ENCODE results near the gene ESF1. TPM values are rescaled to one million over a fixed set of nuclear protein-coding genes. Genes with fewer than 3 reads are reported as not detected.

ESF1 gene
- total and polyA plus RNA-seq, 4 donors: 3.5 to 7.3 (median 5.7) TPM

DNA sequence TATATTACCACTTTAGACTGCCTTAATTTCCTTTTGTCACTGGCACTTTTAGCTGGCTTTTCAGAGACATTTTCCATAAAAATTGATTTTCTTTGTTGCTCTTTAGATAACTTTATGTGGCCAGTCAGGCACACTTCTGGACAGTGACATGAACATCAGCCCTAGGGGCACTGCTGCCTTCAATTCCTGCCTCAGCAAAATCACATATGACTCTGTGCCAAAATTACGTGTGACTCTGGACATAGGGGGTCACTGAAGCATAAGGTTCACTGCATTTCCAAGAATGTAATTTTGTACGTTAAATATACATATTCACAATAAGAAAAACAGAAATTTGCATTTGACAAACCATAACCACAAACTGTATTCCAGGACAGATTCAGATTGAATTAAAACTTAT, 66.5 kb downstream of the ESF1 start (continued):
- TF ChIP-seq FOXA1 (IDR thresholded peaks at IDR 0.05) (no peak), HNF4A (conservative IDR thresholded peaks at IDR 0.05) (no peak), RXRA (IDR thresholded peaks at IDR 0.05) (no peak), SP1 (IDR thresholded peaks at IDR 0.05) (no peak)
- TF ChIP-seq, protein P1, sequence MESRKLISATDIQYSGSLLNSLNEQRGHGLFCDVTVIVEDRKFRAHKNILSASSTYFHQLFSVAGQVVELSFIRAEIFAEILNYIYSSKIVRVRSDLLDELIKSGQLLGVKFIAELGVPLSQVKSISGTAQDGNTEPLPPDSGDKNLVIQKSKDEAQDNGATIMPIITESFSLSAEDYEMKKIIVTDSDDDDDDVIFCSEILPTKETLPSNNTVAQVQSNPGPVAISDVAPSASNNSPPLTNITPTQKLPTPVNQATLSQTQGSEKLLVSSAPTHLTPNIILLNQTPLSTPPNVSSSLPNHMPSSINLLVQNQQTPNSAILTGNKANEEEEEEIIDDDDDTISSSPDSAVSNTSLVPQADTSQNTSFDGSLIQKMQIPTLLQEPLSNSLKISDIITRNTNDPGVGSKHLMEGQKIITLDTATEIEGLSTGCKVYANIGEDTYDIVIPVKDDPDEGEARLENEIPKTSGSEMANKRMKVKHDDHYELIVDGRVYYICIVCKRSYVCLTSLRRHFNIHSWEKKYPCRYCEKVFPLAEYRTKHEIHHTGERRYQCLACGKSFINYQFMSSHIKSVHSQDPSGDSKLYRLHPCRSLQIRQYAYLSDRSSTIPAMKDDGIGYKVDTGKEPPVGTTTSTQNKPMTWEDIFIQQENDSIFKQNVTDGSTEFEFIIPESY (IDR thresholded peaks at IDR 0.05): no peak

DNA sequence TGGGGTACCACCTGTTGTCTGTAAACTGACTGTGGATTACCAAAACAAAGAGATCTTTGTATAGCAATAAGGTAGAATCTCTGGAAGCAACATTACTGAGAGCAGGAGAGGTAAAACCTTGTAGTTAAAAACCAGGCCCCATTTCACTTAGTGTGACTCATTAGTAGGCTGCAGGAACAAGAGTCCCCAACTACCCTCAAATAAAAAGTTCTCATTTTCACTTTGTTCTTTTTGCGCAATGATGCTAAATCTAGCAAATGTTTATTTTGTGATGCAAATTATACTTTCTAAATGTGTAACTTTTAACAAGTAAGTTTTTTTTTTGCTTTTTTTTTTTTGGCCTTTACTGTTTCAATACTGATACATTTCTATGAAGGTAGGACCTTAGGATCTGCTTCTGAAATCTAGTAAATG, 67.1 kb downstream of the ESF1 start:
- WGBS: 93% methylated on average over 1 of the region's 1 CpG
- TF ChIP-seq RXRA (IDR thresholded peaks at IDR 0.05) (no peak), TAF1 (conservative IDR thresholded peaks at IDR 0.05) (no peak), YY1 (IDR thresholded peaks at IDR 0.05) (no peak), NR2F2 (IDR thresholded peaks at IDR 0.05) (no peak), JUND (IDR thresholded peaks at IDR 0.05) (no peak), HNF4A (conservative IDR thresholded peaks at IDR 0.05) (no peak), FOXA1 (IDR thresholded peaks at IDR 0.05) (no peak), GABPA (IDR thresholded peaks at IDR 0.05 in 1 of 2, conservative IDR thresholded peaks at IDR 0.05 in 1 of 2) (no peak), EGR1 (IDR thresholded peaks at IDR 0.05; ENCODE audit: low read depth in 2 of 2) (no peak), HNF4G (IDR thresholded peaks at IDR 0.05) (no peak)
- TF ChIP-seq, protein P1 (IDR thresholded peaks at IDR 0.05): no peak
- TF ChIP-seq, protein P2, sequence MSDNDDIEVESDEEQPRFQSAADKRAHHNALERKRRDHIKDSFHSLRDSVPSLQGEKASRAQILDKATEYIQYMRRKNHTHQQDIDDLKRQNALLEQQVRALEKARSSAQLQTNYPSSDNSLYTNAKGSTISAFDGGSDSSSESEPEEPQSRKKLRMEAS (IDR thresholded peaks at IDR 0.05): no peak
- TF ChIP-seq, protein P3, sequence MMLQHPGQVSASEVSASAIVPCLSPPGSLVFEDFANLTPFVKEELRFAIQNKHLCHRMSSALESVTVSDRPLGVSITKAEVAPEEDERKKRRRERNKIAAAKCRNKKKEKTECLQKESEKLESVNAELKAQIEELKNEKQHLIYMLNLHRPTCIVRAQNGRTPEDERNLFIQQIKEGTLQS (IDR thresholded peaks at IDR 0.05): no peak
- no peak overlapping the region for H3K27ac ChIP-seq (ENCODE audit: low read depth in 1 of 2, low read length in 2 of 2)
- no peaks in the 10 kb centered on the region for H3K27me3 ChIP-seq (ENCODE audit: control insufficient read depth in 4 of 4, insufficient read depth in 4 of 4, low read length in 3 of 4)
- DNase-seq (ENCODE audit: low spot score): no peak
- no peak overlapping the region for H3K9ac ChIP-seq (ENCODE audit: low read depth in 1 of 2, low read length in 2 of 2)
- no peaks in the 10 kb centered on the region for H3K4me1 ChIP-seq (ENCODE audit: control insufficient read depth in 4 of 4, insufficient read depth in 4 of 4, low read length in 3 of 4)
- no peak overlapping the region for H3K4me3 ChIP-seq (ENCODE audit: low read depth in 1 of 3, low read length in 3 of 3)
- H3K9me3 ChIP-seq (ENCODE audit: control insufficient read depth in 4 of 4, low read length in 3 of 4): no peaks in the 10 kb centered on the region
- H3K36me3 ChIP-seq (ENCODE audit: control insufficient read depth in 4 of 4, insufficient read depth in 3 of 4, low read depth in 1 of 4, low read length in 3 of 4): peaks cover 5 to 15% (median 10%) of the 10 kb centered on the region in 4 donors

DNA sequence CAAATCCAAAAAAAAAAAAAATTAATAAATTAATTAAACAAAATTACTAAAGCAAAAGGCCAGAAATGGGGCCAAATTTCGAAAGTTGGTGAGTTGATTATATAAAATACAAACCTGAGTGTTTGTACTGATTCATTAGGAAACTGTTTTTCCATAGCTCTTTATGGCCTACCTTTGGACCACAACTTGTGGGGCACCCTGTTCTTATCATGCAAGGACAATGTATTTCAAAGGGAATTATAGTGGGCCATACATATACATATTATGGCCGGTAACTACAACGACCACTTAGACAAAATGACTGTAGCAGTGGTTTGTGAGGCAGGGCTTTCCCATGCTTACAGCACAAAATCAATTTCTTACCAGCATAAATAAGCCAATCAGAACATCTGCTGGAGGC, 69.5 kb downstream of the ESF1 start:
- Histone ChIP-seq H3K36me3 (ENCODE audit: control insufficient read depth in 4 of 4, insufficient read depth in 3 of 4, low read depth in 1 of 4, low read length in 3 of 4) (peaks cover 5 to 13% (median 10%) of the 10 kb centered on the region in 4 donors), H3K9ac (ENCODE audit: low read depth in 1 of 2, low read length in 2 of 2) (no peak overlapping the region), H3K27me3 (ENCODE audit: control insufficient read depth in 4 of 4, insufficient read depth in 4 of 4, low read length in 3 of 4) (no peaks in the 10 kb centered on the region), H3K4me1 (ENCODE audit: control insufficient read depth in 4 of 4, insufficient read depth in 4 of 4, low read length in 3 of 4) (no peaks in the 10 kb centered on the region), H3K27ac (ENCODE audit: low read depth in 1 of 2, low read length in 2 of 2) (no peak overlapping the region), H3K4me3 (ENCODE audit: low read depth in 1 of 3, low read length in 3 of 3) (no peak overlapping the region), H3K9me3 (ENCODE audit: control insufficient read depth in 4 of 4, low read length in 3 of 4) (peaks cover 0 to 7% (median 2%) of the 10 kb centered on the region in 4 donors)
- no peak for DNase-seq (ENCODE audit: low spot score)
- WGBS: 94% methylated on average over 3 of the region's 3 CpGs
- TF ChIP-seq HNF4A (conservative IDR thresholded peaks at IDR 0.05) (no peak), SP1 (IDR thresholded peaks at IDR 0.05) (no peak), HNF4G (IDR thresholded peaks at IDR 0.05) (no peak), YY1 (IDR thresholded peaks at IDR 0.05) (no peak), GABPA (IDR thresholded peaks at IDR 0.05 in 1 of 2, conservative IDR thresholded peaks at IDR 0.05 in 1 of 2) (no peak), FOXA2 (IDR thresholded peaks at IDR 0.05) (no peak), JUND (IDR thresholded peaks at IDR 0.05) (no peak), RXRA (IDR thresholded peaks at IDR 0.05) (no peak), TAF1 (conservative IDR thresholded peaks at IDR 0.05) (no peak), FOXA1 (IDR thresholded peaks at IDR 0.05) (no peak)
- TF ChIP-seq, protein P3 (IDR thresholded peaks at IDR 0.05): no peak
- TF ChIP-seq, protein P4, sequence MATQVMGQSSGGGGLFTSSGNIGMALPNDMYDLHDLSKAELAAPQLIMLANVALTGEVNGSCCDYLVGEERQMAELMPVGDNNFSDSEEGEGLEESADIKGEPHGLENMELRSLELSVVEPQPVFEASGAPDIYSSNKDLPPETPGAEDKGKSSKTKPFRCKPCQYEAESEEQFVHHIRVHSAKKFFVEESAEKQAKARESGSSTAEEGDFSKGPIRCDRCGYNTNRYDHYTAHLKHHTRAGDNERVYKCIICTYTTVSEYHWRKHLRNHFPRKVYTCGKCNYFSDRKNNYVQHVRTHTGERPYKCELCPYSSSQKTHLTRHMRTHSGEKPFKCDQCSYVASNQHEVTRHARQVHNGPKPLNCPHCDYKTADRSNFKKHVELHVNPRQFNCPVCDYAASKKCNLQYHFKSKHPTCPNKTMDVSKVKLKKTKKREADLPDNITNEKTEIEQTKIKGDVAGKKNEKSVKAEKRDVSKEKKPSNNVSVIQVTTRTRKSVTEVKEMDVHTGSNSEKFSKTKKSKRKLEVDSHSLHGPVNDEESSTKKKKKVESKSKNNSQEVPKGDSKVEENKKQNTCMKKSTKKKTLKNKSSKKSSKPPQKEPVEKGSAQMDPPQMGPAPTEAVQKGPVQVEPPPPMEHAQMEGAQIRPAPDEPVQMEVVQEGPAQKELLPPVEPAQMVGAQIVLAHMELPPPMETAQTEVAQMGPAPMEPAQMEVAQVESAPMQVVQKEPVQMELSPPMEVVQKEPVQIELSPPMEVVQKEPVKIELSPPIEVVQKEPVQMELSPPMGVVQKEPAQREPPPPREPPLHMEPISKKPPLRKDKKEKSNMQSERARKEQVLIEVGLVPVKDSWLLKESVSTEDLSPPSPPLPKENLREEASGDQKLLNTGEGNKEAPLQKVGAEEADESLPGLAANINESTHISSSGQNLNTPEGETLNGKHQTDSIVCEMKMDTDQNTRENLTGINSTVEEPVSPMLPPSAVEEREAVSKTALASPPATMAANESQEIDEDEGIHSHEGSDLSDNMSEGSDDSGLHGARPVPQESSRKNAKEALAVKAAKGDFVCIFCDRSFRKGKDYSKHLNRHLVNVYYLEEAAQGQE (IDR thresholded peaks at IDR 0.05): no peak
- TF ChIP-seq, protein P1 (IDR thresholded peaks at IDR 0.05): no peak
- TF ChIP-seq, protein P2 (IDR thresholded peaks at IDR 0.05): no peak

Measured in liver (tissue), 9 donors.